ENCODE data around the gene GFPT2.

Gene GFPT2

DNA sequence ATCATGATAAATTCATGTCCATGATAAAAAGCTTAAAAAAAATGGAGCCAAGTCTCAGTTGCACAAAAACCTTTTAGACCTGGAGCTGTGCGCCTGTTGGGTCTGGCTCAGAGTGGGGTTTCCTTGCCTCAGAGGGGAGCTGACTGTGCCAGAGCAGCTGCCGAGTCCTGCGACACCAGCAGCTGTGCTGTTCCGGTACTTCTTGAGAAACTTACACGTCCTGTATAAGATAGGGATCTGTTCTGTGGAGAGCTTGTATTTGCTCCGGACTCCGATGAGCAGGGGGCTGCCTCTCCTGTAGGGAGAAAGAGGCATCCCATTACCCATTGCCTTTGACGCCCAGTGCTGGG is 28.6 kb downstream of the GFPT2 start:
- H3K4me3 ChIP-seq (ENCODE audit: low read depth, low read length), result no peak overlapping the region
- TF ChIP-seq, protein P1, sequence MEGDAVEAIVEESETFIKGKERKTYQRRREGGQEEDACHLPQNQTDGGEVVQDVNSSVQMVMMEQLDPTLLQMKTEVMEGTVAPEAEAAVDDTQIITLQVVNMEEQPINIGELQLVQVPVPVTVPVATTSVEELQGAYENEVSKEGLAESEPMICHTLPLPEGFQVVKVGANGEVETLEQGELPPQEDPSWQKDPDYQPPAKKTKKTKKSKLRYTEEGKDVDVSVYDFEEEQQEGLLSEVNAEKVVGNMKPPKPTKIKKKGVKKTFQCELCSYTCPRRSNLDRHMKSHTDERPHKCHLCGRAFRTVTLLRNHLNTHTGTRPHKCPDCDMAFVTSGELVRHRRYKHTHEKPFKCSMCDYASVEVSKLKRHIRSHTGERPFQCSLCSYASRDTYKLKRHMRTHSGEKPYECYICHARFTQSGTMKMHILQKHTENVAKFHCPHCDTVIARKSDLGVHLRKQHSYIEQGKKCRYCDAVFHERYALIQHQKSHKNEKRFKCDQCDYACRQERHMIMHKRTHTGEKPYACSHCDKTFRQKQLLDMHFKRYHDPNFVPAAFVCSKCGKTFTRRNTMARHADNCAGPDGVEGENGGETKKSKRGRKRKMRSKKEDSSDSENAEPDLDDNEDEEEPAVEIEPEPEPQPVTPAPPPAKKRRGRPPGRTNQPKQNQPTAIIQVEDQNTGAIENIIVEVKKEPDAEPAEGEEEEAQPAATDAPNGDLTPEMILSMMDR (conservative IDR thresholded peaks at IDR 0.05; ENCODE audit: low read depth, low read length), result no peak
- DNase-seq (ENCODE audit: low read depth), result no peak

DNA sequence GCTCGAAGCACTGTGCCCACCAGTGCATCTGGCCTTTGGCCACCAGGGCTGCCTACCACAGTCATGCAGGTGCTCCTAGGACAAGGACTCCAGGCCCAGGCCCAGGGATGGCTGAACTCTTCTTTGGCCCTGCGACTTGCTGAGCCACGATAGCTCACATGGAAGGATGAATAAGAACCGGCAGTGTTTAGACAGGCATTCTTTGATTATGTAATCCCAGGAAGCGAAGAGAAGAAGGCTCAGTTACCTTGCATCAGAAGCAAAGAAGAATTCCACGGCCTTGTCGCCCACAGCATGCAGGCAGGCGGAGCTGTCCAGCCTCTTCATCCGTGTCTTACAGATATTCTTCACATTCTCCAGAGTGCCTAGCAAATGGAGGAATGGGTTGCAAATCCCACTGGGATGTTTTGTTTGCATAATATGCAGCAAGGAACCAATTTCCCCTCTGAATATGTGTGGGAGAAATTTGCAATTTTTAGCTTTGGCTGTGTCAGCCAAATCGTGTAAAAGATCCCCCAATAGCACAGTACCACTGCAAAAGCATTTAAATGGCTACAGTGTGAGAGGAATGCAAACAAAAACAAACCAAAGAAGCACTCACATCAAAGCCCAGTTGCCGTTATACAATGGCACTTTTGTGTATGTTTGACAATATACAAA is 29.1 kb downstream of the GFPT2 start:
- peak; percentile 93 for DNase-seq (ENCODE audit: low read depth)

DNA sequence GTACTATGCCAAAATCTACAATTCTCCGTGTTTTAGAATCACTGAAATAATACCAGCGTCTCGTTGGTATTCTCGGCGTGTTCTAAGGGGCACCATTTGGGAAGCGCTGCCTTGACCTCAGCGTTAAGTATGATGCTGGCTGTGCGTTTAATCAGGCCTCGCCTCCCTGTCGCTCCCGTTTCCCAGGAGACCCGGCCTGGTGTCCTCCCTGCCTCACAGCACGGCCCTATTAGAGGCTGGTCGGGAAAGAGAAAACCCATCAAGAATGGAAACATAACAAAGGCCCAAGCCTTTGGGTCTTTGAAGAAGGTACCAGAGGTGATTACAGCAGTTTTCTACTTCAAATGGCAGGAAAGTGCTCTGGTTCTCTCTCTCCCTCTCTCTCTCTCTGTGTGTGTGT is 30.0 kb downstream of the GFPT2 start:
- TF ChIP-seq, protein P1 (conservative IDR thresholded peaks at IDR 0.05; ENCODE audit: low read depth, low read length), result no peak
- H3K4me3 ChIP-seq (ENCODE audit: low read depth, low read length), result no peak overlapping the region
- no peak for DNase-seq (ENCODE audit: low read depth)

More for the DNA sequence above, 29.1 kb downstream of the GFPT2 start:
- no peak overlapping the region for H3K4me3 ChIP-seq (ENCODE audit: low read depth, low read length)
- TF ChIP-seq, protein P1 (conservative IDR thresholded peaks at IDR 0.05; ENCODE audit: low read depth, low read length), result peak; percentile 39

DNA sequence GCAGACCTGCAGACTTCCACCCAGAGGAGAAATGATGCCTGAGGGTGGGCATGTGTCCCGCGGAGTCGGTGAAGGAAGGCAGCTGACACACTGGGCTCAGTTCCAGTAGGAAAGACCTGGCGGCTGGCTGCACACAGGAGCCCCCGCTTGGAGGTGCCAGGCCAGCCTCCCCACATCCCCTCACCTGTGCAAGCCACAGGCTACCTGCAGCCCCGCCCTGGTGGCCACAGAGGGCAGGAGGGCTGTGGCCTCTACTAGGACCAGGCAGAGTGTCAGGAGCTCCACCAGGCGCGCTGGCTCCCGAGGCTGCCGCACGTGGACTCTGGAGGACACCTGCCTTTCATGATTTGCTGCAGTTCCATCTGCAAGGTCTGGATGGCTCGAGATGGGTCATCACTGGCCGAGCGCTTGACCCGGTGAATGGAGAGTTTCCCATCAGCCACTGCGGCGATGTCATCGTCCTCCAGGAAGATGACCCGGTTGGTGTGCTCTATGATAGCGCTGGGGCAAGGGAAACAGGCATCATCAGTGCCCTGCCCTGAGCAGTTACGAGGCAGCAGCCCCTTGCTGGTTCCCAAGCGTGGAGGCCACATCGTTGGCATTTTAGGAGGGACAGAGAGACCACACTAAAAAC is 34.6 kb downstream of the GFPT2 start:
- TF ChIP-seq, protein P1 (conservative IDR thresholded peaks at IDR 0.05; ENCODE audit: low read depth, low read length), result no peak
- no peak for DNase-seq (ENCODE audit: low read depth)
- no peak overlapping the region for H3K4me3 ChIP-seq (ENCODE audit: low read depth, low read length)

DNA sequence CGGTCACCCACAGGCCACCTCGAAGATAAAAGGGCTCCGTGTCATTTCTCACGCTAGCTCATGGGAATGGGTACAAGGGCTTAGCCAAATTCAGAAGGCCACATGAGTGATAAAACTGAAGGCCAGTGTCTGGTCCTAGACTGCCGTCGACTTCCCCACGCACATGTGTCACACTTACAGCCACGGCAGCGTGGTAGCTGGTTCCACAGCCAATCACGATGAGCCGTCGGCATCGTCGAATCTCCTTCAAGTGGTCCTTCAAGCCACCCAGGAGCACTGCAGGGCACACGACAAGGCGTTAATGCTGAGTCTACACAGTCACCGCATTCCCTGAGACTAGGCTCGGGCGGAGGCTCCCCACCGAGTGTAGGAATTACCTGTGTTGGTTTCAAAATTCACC is 36.5 kb downstream of the GFPT2 start:
- TF ChIP-seq, protein P1 (conservative IDR thresholded peaks at IDR 0.05; ENCODE audit: low read depth, low read length), result no peak
- no peak for DNase-seq (ENCODE audit: low read depth)
- H3K4me3 ChIP-seq (ENCODE audit: low read depth, low read length), result no peak overlapping the region

DNA sequence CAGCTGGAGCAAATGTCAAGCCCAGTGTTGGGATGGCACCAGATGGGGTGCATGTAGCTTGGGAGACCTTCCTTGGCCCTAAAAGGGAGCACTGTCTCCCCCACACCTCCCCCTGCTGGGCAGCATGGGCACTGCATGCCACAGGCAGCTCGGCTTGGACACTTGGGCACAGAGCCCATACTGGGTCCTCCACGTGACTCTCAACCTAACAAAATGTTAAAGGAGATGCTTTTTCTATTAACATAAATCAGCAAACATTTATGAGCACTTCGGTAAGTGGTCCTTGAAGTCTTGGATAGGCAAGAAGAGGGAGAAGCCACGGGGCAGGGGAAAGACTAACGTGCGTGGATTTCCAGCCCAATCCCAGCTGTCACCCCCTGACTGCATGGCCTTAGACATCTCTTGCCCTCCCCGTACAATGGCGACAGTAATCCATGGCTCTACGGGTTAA is 37.3 kb downstream of the GFPT2 start:
- H3K4me3 ChIP-seq (ENCODE audit: low read depth, low read length), result no peak overlapping the region
- TF ChIP-seq, protein P1 (conservative IDR thresholded peaks at IDR 0.05; ENCODE audit: low read depth, low read length), result peak; percentile 100
- DNase-seq (ENCODE audit: low read depth), result peak; percentile 68
